Effector CD8-positive, alpha-beta T cell (primary cell): Measurements from ENCODE around the gene HIPK2.

Source experiments
- DNase-seq: peaks from one replicate; lab custom pipeline; 2025; lab: John Stamatoyannopoulos, UW

HIPK2 gene

DNA sequence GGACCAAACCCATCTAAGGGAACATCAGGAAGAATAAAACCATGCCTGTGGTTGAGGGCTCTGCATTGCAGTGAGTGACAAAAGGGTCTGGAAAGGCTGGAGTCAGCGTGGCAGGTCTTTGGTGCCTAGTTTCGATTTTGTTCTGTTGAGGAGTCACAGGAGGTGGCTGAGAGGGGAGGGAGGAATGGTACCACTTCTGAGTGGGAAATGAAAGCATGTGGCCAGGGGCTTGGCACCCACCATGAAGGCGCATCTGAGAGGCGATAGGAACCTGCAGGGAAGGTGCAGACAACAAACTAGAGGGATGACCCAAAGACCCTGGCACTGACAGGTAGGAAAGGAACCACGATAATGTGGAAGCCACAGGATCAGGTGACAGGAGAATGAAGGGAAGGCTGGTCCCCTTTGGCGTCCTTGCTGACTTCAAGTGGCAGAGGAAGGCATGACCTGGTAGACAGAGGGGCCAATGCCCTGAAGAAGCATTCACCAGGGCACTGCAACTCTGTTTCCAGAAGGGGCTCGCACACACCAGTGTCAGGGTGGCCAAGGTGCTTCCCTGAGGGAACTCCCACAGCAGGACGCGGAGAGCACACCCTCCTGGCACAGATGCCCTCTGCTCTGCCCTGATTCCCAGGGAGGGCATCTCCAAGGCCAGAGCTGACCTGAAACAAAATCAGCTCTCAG, 41.7 kb downstream of the HIPK2 start:
- no peak for DNase-seq

DNA sequence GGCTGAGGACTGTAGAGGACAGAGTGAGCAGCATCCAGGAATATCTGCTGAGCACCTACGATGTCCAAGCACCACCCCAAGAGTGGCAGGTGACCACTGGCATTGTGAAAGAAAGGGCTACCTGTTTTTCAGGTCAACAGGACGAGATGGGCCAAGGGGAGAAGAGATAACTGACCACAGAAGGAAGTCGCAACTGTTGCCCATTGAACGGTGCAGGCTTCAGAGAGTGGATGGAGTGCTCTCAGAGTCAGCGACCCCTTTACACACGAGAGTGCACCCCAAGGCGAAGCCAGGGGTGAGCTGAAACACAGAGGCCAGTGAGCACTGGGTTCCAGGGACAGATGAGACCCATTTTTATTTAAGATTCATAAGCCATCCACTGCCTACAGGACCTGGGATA, 42.3 kb downstream of the HIPK2 start:
- DNase-seq, result no peak

DNA sequence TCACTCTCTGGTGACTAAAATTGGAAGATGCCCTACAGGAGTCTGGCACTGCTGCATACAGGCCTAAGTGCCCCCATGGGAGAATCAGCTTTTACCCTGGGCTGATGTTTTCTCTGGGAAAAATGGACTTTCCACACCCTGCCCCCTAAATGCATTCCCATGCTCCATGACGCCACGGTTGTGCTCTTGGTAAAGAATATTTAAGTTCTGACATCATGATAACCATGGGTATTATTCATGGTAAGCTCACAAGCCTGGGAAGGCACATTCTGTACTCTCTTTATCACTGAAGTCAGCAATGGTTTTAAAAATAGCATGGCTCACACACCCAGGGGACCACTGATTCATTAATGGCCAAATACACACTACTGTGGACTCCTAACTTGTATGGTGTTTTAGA, 43.4 kb downstream of the HIPK2 start:
- DNase-seq, result no peak

DNA sequence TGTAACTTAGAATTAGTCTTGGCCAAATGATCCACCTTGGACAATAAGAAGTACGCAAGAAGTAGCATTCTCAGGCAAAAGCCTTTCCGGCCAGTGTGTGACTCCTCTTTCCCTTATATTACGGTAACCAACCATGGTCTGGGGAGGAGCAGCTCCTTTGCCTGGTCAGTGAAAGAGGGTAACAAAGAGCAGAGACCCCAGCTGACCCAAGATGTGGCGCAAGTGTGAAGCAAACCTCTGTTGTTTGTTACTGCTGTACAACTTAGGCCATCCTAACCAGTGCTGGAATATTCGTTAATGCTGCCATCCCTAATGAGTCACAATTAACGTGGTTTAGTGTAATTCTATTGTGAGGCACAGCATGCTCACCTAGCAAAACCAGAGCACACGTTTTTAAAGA, 44.0 kb downstream of the HIPK2 start:
- DNase-seq, result no peak

DNA sequence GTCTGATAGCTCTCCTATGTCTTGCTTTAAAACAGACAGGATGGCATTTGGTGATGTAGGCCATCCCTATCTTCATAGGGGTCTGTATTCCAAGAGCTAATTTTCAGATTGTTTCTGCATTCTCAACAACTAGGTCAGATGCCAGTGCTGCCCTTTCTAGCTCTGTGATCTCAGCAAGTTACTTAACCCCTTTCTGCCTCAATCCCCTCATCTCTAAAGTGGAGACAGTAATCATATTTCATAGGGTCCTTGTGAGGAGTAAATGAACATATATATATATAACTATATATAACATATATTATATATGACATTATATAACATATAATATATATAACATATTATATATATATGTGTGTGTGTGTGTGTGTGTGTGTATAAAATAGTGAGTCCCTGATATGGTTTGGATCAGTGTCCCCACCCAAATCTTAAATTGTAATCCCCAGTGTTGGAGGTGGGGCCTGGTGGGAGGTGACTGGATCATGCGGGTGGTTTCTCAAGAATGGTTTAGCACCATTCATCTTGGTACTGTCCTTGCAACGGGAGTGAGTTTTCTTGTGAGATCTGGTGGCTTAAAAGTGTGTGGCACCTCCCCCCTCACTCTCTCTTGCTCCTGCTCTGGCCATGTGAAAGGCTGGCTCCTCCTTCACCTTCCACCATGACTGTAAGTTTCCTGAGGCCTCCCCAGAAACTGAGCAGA, 45.2 kb downstream of the HIPK2 start:
- DNase-seq, result no peak

DNA sequence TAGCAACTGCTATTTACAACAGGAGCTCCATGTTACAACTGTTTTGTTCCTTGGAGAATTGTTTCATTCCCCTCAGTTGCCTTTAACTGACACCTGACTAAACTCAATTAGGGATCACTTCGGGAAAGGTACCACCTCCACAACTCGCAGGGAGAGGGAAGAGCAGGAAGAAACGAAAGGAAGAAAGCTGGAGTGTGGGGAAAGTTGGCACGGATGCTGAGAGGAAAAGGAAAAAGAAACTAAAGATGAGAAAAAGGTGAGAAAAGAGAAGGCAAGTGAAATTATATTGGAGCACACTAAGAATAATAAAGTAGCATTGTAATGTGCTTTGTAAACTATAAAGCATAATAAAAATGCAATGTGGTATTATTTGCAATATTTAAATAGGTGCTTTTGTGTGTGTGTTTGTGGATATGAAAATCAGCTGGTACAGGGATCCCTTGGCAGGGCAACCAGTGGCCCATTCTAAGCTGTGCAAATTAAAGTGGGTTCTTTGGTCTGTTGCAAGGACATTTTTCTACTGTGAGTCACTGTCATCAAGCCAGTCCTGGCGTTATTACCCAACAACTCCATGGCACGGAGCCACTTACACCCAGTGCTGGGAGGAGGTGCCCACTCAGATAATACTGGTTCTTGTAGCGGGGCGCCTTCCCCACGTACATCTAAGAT, 45.9 kb downstream of the HIPK2 start:
- no peak for DNase-seq

DNA sequence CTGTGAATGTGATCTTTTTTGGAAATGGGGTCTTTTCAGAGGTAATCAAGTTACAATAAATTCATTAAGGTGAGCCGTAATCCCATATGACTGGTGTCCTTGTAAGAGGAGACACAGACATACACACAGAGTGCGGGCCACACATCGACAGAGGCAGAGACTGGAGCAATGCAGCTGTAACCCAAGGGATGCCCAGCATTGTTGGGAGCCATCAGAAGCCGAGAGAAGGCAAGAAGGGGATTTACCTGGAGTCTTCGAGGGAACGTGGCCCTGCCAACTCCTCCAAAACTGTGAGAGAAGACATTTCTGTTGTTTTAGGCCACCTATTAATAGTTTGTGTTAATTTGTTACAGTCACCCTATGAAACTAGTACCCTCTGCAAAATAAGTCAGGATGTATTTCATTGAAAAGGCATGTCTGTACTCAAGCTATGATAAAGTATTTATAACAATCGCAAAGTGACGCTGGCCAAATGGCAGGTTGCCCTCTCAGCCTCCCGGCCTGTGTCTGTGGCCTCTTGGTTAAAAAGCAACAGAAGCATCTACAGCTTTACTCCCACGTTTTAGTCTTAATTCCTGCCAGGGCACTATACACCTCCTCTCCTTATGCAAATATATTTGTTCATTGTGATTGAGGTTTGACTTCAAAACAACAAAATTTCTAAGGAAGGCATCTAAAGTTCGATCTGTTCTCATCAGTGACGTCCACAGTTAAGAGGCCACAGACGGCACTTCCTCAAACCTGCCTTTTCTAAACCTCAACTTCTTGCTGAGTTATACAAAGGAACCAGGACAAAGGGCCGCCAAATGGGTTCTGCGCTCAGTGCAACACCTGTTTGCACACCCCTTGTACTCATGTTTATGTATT, 46.8 kb downstream of the HIPK2 start:
- no peak for DNase-seq

DNA sequence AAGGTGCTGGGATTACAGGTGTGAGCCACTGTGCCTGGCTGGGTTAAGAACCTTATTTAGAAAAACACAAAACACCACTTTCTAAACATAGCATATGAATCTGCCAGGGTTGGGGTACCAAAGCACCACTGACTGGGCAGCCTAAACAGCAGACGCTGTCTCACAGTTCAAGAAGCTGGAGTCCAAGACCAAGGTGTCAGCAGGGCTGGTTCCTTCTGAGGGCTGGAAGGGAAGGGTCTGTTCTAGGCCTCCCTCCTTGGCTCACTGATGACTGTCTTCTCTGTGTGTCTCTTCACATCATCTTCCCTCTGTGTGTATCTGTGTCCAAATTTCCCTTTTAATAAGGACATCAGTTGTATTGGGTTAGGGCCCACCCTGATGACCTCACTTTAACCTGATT, 49.6 kb downstream of the HIPK2 start:
- DNase-seq, result no peak

DNA sequence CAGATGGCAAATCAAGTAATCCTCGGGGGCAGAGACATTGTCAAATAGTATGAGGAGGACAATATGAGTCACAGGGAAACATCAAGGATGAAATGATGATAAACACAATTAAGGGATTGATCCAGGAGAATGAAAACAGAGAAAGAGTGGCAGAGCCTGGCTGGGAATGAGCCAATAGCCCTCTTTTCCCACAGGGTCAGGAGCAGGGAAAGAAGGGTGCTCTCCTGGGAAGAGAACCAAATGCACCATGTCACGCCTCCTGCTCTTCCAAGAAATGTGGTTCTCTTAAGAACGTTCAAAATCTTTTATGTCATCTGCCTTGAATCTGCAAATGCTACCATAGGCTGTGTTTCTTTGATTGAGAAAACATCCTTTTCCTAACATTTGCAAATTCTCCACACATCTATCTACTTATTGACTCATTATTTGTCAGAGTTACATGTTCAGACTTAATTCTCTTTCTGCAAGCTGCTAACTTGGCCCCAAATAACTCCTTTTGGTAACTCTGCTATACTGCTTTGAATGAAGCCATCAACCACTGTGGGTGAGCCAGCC, 50.6 kb downstream of the HIPK2 start:
- DNase-seq, result no peak

DNA sequence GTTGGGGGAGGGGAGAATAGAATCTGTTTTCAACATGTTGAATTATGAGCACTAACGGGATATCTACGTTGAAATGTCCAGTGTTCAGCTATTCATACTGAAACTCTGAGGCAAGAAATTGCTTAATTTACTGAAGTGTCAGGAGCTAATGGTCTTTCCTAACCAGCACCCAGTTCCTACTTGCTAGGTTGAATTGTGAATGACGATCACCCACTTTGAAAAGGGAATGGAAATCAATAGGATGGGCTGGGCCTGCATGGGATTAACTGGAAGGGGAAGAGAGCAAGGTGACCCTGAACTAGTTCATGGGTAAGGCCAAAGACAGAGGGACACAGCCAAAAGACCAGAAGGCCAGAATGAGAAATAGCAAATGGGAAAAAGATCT, 51.3 kb downstream of the HIPK2 start:
- no peak for DNase-seq

DNA sequence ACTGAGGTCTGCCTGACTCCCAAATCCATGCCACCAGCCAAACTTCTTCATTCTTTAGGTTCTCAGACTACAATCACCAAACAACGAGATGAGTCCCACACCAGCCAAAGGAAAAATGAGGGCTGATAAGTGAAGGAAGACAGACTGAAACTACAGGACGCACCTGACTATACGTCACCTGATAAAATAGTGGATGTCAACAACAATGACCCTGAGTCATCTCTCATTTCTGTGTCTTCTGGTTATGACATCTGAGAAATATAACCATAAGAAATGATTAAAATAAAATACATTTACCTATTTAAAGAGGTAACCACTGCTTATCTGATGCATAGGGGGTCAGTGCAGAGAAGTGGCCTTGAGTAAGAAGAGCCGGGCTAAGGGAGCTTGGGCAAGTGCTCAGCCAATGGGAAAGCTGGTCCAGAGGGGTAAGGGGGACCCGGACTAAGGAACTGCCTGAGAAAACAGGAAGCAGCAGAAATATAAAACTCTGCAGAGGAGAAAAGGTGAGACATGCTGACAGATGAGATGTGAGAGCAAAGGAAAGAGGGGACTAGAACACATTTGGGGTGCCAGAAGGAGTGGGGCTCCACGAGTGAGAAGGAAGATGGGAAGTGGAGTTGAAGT, 51.8 kb downstream of the HIPK2 start:
- DNase-seq, result no peak

DNA sequence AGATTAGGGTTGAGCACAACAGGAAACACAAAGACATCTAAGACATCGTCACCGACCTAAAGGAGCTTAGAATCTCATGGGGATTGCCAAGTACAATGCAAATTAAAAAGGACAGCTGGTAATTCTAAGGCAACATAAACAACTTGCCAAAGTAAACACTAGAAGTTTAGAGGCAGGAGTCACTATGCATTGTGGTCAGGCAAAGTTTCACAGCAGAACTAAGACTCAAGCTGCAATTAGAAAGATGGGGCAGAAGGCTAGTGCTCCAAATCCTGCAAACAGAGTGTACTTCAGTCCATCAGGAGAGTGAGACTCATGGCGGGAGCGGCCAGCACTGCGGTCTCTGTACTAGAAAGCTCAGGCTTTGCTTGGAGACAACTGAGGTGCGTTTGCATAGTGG, 52.7 kb downstream of the HIPK2 start:
- DNase-seq, result no peak

DNA sequence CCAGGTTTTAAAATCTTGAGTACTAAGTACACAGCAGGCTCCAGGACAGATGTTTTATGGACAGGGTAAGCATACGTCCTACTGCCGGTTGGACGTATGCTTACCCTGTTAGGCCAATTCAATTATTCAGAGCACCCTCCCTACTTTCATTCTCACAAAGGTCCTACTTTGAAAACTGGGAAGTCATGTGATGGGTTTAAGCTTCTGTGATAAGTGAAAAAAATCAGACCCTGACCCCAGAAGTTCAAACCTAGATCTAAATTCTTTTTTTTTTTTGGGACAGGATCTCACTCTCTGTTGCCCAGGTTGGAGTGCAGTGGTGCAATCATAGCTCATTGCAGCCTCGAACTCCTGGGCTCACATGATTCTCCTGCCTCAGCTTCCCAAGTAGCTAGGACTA, 55.2 kb downstream of the HIPK2 start:
- no peak for DNase-seq

DNA sequence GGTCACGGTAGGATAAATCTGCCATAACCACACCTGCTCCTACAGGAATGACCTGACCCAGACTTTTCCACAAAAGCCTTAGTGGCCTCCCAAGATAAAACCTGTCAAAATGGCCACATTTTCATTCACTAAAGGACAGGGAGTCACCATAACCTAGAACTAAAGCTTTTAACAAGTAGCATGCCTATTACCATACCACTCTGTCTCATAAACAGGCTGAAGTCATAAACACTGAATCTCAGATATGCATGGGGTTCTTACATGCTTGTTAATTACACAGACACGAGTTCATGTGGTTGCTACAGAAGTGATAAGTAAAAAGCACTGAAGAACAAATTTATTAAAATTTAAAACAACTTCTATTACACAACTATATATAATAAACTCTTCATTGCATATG, 56.0 kb downstream of the HIPK2 start:
- DNase-seq, result no peak

DNA sequence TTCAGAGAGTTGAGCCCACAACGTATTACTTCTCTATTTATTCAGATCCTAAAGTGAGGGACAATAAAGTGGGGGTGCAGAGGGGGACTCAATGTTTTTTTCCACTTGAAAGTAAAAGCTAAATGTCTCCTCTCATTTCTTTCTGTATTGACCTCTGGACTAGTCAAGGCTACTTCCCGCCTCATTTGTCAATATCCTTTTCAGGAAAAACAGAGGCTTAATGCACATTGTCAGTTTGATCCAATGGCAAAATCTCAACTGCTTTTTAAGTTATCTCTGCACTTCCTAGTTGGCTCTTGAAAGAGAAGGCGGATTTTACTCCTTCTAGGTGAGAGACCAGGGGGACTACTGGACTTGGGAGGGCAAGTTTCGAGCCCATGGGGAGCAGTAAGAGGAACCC, 56.4 kb downstream of the HIPK2 start:
- DNase-seq, result no peak

DNA sequence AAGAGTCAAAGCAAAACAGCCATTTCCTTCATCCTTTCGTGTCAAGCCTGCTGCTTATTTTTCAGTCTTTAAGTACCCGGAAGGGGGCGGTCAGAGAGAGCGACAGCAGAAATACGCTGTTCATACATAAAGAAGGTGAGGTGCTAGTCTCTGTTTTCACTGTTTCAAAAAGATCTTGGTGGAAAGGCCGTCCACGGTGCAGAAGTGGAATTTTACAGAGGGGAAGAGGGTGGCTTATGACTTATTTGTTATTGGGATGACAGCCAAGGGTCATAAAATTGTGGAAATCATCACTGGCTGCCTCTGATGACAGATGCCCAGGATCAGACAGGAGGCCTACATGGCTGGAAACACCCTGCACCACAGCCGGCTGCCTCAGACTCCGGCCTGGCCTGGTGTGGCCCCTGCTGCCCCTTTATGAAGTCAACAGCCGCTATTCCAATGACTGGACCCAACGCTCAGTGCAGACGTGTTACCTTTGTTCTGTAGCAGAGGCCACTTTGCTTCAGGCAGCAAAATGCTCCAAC, 57.0 kb downstream of the HIPK2 start:
- DNase-seq, result no peak

DNA sequence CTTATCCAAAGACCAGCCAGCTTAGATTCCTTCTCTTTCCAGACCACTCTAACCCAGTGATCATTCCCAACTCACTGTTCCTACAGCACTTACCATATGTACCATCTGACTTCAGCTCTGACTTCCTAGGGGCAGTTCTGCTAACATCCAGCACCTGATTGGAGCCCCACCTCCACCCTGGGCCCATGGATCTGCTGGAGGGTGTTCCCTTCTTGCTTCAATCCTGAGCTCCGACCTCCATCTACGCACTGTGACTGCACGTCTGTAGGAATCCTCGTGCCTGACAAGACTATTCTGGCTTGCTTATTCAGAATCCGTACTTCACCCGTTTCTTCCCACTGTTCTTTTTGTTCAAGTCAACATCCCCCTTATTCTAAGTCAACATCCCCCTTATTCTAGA, 57.6 kb downstream of the HIPK2 start:
- no peak for DNase-seq

DNA sequence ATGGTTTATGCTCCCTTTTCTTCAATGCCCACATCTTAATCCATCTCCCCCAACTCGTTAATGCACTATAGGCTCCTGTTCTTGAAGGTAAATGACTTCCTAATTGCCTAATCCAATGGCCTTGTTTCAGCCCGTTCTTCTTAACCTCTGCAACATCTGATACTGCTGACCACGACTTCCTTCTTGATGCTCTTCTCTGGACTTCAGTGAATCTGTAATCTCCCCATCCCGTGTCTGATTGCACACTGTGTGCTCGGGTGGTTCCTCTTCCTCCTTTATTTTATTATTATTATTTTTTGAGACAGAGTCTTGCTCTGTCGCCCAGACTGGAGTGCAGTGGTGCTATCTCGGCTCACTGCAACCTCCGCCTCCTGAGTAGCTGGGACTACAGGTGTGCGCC, 58.9 kb downstream of the HIPK2 start:
- no peak for DNase-seq

DNA sequence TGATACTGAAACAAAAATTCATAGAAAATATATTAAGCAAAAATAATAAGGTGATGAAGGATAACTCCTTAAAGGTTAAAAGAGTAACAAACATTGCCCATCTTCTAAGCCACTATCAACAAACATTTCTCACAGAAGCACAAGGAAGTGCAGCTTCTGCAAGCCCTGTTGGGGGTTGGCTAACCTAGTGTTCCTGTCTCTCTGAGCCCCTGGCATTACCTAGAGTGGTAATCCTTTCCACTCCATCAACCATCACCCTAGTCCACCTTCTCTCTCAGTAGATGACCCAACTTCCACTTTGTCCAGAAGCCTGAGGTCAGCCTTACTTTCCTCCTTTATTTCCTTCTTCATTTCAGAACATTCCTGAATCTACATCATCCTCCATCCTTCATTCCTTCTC, 59.7 kb downstream of the HIPK2 start:
- no peak for DNase-seq

DNA sequence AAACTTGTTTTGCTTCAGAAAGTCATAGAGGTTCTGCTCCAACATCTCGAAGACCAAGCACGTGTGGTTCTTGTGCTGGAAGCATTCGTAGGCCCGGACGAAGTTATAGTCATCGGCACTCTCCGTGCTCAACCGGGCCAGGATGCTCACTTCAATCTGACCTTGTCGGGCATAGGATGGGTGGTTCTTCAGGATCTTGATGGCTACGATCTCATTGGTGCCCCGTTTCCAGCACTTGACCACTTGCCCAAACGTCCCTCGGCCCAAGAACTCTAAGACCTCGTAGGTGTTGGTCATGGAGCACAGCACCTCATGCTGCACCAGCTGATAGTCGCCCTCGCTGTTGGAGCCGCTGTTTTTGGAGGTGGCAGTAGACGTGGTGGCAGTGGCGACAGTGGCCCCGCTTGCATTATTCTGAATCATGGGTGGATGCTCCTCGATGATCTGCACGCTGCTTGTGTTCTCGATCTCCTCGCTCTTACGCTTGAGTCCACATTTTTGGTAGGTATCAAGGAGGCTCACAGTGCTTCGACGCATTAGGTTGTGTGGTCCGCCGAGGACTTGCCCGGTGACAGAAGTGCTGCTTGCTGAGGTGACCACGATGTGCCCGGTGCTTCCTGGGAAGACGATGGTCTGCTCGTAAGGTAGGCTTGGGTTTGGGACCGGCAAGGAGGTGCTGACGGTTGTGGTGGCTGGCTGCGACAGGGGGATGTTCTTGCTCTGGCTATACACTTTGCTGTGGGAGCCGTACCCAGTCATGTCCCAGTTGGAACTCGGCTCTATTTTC, 61.4 kb downstream of the HIPK2 start:
- no peak for DNase-seq
